Measurements from ENCODE around the gene DSC1. TPM values are rescaled to one million over a fixed set of nuclear protein-coding genes. Genes with fewer than 3 reads are reported as not detected.

DSC1 gene
- total RNA-seq, 1 experiment from 2014 or later, result not detected

DNA sequence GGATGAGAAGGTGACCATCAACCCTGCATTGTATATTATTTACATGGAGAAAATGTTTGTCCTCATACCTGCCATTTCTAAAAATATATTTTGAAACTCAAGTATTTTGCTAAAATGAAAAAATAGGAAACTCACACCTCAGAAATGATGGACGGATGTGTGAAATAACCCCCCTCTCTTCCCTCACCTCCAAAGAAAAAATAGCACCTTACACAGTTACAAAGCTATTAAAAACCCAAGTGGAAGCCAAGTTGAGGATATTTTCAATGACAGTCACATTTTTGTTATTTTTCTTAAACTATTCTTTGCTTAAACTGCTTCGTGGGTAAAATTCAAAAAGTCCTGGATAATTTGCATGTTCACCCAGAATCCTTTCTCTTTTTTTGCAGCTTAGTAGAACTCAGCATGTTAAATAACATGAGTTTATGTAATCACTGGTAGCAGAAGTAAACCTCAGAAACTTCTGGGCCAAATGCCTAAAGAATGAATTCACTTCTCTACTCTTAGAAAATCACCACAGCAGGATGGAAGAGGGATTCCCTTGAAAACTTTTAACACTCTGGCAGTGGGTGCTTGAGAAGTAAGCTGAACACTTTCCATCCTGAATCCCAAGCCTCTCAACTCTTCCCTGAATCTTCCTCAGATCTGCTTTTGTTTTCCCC is 768 bp downstream of the DSC1 start:
- Mint-ChIP-seq H3K4me3 (no peak overlapping the region), H3K27ac (peak overlapping the region; percentile 71), H3K36me3 (no peaks in the 10 kb centered on the region), H3K27me3 (ENCODE audit: low read depth) (no peaks in the 10 kb centered on the region; the same call in 1 of the 2 replicates), H3K9me3 (peaks cover 4% of the 10 kb centered on the region; the same call in 1 of the 2 replicates), H3K4me1 (peaks cover 16% of the 10 kb centered on the region)
- ChIA-PET POLR2A (no interaction called here), CTCF (no interaction called here)
- no peak for ATAC-seq
- TF ChIP-seq, protein P1, sequence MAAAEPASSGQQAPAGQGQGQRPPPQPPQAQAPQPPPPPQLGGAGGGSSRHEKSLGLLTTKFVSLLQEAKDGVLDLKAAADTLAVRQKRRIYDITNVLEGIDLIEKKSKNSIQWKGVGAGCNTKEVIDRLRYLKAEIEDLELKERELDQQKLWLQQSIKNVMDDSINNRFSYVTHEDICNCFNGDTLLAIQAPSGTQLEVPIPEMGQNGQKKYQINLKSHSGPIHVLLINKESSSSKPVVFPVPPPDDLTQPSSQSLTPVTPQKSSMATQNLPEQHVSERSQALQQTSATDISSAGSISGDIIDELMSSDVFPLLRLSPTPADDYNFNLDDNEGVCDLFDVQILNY (CRISPR knock-in tag; IDR thresholded peaks at IDR 0.05), result no peak
- TF ChIP-seq ZNF317 (CRISPR knock-in tag; IDR thresholded peaks at IDR 0.05; ENCODE audit: borderline replicate concordance, low read depth) (no peak), HMGA2 (CRISPR knock-in tag; IDR thresholded peaks at IDR 0.05) (no peak), CREB1 (CRISPR knock-in tag; IDR thresholded peaks at IDR 0.05) (no peak)
- TF ChIP-seq, protein P2, sequence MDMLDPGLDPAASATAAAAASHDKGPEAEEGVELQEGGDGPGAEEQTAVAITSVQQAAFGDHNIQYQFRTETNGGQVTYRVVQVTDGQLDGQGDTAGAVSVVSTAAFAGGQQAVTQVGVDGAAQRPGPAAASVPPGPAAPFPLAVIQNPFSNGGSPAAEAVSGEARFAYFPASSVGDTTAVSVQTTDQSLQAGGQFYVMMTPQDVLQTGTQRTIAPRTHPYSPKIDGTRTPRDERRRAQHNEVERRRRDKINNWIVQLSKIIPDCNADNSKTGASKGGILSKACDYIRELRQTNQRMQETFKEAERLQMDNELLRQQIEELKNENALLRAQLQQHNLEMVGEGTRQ (CRISPR knock-in tag; IDR thresholded peaks at IDR 0.05), result no peak
- no peak for DNase-seq (ENCODE audit: low spot score)

DNA sequence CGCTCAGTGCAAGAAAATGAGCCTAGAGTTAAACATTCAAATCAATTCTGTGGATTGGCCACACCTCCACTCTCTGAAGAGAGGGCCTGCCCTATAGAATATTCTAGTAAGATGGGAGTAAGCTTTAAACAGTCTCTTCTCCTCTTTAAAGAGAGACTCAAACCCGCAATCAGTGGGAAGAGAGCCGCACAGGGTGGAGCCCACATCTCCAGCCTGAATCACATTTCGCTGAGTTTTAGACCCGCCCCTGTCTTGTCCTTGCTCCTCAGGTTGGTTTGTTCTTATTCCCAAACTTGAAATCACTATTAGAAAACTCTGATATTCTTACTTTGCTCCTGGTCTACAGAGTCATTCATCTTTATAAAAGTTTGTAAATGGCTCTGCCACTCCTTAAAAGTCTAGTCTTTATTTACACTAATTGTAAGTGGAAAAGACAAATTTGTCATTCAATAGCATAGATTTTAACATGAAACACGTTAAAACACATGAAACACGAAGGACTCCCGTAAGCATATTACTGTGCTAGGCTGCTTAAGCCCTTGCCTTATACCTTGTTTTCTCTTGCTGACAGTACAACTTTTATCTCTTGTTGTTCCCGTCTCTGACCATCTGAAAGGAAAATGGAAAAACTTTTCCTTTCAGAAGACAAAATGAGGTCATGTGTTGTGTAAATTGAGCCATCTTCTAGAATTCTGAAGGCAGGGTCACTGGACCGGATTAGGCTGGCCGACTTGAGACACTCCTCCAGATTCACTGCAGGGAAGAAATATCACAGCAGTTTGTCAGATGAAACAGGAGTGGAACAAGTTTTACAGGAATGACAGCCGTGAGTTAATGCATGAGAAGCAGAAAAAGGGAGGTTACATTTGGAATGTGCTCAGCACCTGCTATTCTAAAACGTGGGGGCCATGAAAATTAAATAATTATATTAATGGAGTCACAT is 5.6 kb downstream of the DSC1 start:
- CTCF ChIA-PET, result no interaction called here
- Mint-ChIP-seq H3K27me3 (ENCODE audit: low read depth) (no peaks in the 10 kb centered on the region; the same call in 1 of the 2 replicates), H3K36me3 (no peaks in the 10 kb centered on the region), H3K4me1 (peaks cover 13% of the 10 kb centered on the region), H3K4me3 (no peak overlapping the region), H3K9me3 (no peaks in the 10 kb centered on the region), H3K27ac (peak overlapping the region; percentile 65)
- TF ChIP-seq, protein P3, sequence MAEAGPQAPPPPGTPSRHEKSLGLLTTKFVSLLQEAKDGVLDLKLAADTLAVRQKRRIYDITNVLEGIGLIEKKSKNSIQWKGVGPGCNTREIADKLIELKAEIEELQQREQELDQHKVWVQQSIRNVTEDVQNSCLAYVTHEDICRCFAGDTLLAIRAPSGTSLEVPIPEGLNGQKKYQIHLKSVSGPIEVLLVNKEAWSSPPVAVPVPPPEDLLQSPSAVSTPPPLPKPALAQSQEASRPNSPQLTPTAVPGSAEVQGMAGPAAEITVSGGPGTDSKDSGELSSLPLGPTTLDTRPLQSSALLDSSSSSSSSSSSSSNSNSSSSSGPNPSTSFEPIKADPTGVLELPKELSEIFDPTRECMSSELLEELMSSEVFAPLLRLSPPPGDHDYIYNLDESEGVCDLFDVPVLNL (CRISPR knock-in tag; IDR thresholded peaks at IDR 0.05; ENCODE audit: borderline replicate concordance, low read depth), result no peak
- TF ChIP-seq, protein P4, sequence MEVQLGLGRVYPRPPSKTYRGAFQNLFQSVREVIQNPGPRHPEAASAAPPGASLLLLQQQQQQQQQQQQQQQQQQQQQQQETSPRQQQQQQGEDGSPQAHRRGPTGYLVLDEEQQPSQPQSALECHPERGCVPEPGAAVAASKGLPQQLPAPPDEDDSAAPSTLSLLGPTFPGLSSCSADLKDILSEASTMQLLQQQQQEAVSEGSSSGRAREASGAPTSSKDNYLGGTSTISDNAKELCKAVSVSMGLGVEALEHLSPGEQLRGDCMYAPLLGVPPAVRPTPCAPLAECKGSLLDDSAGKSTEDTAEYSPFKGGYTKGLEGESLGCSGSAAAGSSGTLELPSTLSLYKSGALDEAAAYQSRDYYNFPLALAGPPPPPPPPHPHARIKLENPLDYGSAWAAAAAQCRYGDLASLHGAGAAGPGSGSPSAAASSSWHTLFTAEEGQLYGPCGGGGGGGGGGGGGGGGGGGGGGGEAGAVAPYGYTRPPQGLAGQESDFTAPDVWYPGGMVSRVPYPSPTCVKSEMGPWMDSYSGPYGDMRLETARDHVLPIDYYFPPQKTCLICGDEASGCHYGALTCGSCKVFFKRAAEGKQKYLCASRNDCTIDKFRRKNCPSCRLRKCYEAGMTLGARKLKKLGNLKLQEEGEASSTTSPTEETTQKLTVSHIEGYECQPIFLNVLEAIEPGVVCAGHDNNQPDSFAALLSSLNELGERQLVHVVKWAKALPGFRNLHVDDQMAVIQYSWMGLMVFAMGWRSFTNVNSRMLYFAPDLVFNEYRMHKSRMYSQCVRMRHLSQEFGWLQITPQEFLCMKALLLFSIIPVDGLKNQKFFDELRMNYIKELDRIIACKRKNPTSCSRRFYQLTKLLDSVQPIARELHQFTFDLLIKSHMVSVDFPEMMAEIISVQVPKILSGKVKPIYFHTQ (CRISPR knock-in tag; IDR thresholded peaks at IDR 0.05), result no peak
- TF ChIP-seq GRHL2 (CRISPR knock-in tag; IDR thresholded peaks at IDR 0.05; ENCODE audit: insufficient replicate concordance, severe bottlenecking), result no peak
- TF ChIP-seq RELA (CRISPR knock-in tag; IDR thresholded peaks at IDR 0.05; ENCODE audit: borderline replicate concordance), result no peak
- TF ChIP-seq, protein P5, sequence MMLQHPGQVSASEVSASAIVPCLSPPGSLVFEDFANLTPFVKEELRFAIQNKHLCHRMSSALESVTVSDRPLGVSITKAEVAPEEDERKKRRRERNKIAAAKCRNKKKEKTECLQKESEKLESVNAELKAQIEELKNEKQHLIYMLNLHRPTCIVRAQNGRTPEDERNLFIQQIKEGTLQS (CRISPR knock-in tag; conservative IDR thresholded peaks at IDR 0.05), result no peak
- TF ChIP-seq NFE2L1 (CRISPR knock-in tag; IDR thresholded peaks at IDR 0.05), result no peak
- no peak for TF ChIP-seq TEAD1 (CRISPR knock-in tag; IDR thresholded peaks at IDR 0.05)
- TF ChIP-seq ZNF423 (CRISPR knock-in tag; IDR thresholded peaks at IDR 0.05), result no peak
- TF ChIP-seq FOXP1 (CRISPR knock-in tag; IDR thresholded peaks at IDR 0.05; ENCODE audit: borderline replicate concordance), result no peak
- TF ChIP-seq, protein P6, sequence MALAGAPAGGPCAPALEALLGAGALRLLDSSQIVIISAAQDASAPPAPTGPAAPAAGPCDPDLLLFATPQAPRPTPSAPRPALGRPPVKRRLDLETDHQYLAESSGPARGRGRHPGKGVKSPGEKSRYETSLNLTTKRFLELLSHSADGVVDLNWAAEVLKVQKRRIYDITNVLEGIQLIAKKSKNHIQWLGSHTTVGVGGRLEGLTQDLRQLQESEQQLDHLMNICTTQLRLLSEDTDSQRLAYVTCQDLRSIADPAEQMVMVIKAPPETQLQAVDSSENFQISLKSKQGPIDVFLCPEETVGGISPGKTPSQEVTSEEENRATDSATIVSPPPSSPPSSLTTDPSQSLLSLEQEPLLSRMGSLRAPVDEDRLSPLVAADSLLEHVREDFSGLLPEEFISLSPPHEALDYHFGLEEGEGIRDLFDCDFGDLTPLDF (CRISPR knock-in tag; IDR thresholded peaks at IDR 0.05), result no peak
- TF ChIP-seq, protein P7, sequence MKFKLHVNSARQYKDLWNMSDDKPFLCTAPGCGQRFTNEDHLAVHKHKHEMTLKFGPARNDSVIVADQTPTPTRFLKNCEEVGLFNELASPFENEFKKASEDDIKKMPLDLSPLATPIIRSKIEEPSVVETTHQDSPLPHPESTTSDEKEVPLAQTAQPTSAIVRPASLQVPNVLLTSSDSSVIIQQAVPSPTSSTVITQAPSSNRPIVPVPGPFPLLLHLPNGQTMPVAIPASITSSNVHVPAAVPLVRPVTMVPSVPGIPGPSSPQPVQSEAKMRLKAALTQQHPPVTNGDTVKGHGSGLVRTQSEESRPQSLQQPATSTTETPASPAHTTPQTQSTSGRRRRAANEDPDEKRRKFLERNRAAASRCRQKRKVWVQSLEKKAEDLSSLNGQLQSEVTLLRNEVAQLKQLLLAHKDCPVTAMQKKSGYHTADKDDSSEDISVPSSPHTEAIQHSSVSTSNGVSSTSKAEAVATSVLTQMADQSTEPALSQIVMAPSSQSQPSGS (CRISPR knock-in tag; IDR thresholded peaks at IDR 0.05; ENCODE audit: borderline replicate concordance, low read depth), result no peak
- TF ChIP-seq NR3C1 (CRISPR knock-in tag; conservative IDR thresholded peaks at IDR 0.05; ENCODE audit: low read depth), result no peak
- TF ChIP-seq CREB1 (CRISPR knock-in tag; IDR thresholded peaks at IDR 0.05), result no peak
- DNase-seq (ENCODE audit: low spot score) (no peak), ATAC-seq (peak; percentile 44)
- POLR2A ChIA-PET, result no interaction called here
